K562 treated with DMSO at 1 percent for 4 hours (cell line): ENCODE measurements around the gene PRIMPOL. TPM values are rescaled to one million over a fixed set of nuclear protein-coding genes. Genes with fewer than 3 reads are reported as not detected.

Experiments used
- total RNA-seq: library from RNA; unstranded; fragments of 300-600 nt; gene quantifications from 2 replicates; pipeline ENCODE4 v1.2.3, GENCODE V29; 2022; ENCODE audit not compliant: insufficient read depth

The PRIMPOL gene
- total RNA-seq: 9.7 and 10.0 TPM in 2 replicates

DNA sequence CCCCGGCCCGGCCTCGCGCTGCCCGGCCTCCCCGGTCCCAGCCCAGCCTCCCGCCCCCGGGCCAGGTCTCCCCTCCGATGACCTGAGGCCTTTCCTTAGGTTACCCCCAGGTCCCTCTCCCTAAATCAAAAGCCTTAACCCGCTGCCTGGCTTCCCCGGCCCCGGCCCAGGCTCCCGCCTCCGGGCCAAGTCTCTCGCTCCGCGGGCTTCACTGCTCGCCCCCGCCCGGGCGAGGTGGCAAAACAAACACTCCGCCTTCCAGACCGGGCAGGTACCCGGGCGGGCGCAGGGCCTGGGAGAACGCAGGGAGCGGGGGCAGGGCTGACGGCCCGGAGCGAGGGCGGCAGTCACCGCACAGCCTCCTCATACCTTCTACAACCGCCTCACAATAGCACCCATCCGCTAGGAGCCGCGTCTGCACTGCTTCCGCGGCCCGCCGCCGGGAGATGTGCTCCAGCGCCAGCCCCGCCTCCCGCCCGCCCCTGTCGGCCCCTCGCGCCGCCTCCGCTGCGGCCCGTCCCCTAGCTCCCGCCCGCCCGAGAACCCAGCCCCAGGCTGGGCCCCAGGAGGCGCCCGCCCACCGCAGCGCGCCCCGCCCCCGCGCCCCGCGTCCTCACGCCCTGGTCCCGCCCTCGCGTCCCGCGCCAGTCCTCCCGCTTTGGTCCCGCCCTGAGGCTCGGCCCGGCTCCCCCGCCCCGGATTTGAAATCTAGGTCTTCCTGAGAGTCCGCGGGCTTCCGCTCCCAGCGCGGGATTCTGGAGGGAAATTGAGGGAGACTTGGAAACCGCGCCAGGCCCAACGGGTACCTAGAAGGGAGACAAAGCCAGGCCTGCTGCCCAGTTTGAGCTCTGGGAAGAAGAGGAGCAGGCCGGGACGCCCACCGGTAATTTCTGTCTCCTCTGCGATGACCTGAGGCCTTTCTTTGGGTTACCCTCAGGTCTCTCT, at the start of gene PRIMPOL, which contains the start of gene CASP3:
PRIMPOL (plus strand) TSS at position 713 of the 945 bp plus-strand sequence. CDS start 7,403 bp downstream, outside the sequence.
CASP3 (minus strand) TSS at position 422 of the 945 bp plus-strand sequence. CDS start 10,994 bp downstream, outside the sequence.

DNA sequence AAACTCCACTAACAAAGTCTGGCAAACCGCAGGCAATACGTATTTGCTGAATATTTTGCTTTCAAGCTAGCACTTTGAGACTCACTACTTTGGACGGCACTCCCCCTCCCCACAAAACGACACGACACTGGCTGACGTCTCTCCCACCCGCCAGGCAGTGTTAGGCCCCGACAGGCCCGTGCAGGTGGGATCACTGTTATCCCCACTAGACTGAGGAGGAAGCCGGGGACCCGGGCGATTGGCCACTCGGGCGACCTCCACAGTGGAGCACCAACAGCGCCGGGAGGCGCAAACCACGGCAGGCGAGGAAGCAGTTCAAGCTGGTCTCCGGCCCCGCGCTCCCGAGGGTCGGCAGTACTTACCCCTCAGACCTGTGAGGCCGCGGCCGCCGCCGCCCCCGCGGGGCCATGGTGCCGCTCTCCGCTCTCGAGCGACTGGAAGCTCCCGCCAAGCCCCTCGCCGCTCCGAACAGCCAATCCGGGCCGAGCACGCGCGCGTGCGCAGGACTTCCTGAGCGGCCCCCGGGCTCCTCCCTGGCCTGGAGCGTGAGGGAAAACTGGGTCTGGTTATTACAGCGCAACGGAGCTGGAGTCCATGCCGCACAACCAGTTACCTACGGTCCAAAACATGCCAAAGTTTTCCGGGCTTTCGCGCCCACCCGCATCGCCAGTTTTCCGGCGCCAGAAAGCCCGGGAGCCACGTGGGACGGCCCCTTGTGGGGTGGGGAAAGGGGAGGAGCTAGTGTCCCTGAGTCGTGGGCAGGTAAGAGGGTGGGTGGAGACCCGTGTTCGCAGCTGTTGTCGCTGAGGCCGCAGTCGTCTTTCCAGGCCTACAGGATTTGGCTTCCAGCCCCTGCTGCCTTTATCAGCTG, 84.4 kb downstream of the PRIMPOL start, which contains the start of gene CENPU:
CENPU (minus strand) TSS at position 443 of the 871 bp plus-strand sequence; CDS start at position 409, 34 bp downstream.

Other genes starting within 250 kb of the PRIMPOL start
- 16.3 and 16.7 TPM in 2 replicates for gene IRF2, start 175.2 kb upstream of the PRIMPOL start, total RNA-seq
- 22.1 and 27.6 TPM in 2 replicates for gene CASP3, start 291 bp upstream of the PRIMPOL start, total RNA-seq
- 57.2 and 64.4 TPM in 2 replicates for gene CENPU, start 84.4 kb downstream of the PRIMPOL start, total RNA-seq
- gene ACSL1, start 176.2 kb downstream of the PRIMPOL start, total RNA-seq: 26.1 and 27.9 TPM in 2 replicates